HG02938 (cell line): ENCODE results near the gene JAML.

Experiments
- ATAC-seq: cut with Tn5 transposase; IDR thresholded peaks from one replicate; pipeline ENCODE4 v1.9.1; 2021; ENCODE audit warnings: mild to moderate bottlenecking, moderate library complexity; ENCODE audit not compliant: unreplicated experiment

Gene JAML

GRCh38 chr11:118240999-118241763 lies 16.4 kb upstream of the JAML start:
- peak; percentile 78 for ATAC-seq

- ATAC-seq, result no peak
Measured at GRCh38 chr11:118239509-118240205, 14.8 kb upstream of the JAML start.

GRCh38 chr11:118238929-118239328 lies 14.1 kb upstream of the JAML start:
- no peak for ATAC-seq

- no peak for ATAC-seq
Measured at GRCh38 chr11:118238421-118238820, 13.6 kb upstream of the JAML start.

GRCh38 chr11:118236170-118236569 lies 11.4 kb upstream of the JAML start:
- no peak for ATAC-seq

- ATAC-seq, result no peak
Measured at GRCh38 chr11:118234833-118235232, 10.0 kb upstream of the JAML start.

GRCh38 chr11:118233850-118234249 lies 9.0 kb upstream of the JAML start:
- no peak for ATAC-seq

- ATAC-seq, result no peak
Measured at GRCh38 chr11:118233377-118233776, 8.6 kb upstream of the JAML start.

GRCh38 chr11:118232659-118233058 lies 7.8 kb upstream of the JAML start:
- no peak for ATAC-seq

- no peak for ATAC-seq
Measured at GRCh38 chr11:118231461-118231860, 6.7 kb upstream of the JAML start.

GRCh38 chr11:118230088-118230487 lies 5.3 kb upstream of the JAML start:
- ATAC-seq, result no peak

GRCh38 chr11:118229274-118229847 lies 4.5 kb upstream of the JAML start:
- no peak for ATAC-seq

- peak; percentile 69 for ATAC-seq
Measured at GRCh38 chr11:118227865-118228785, 3.3 kb upstream of the JAML start.

- no peak for ATAC-seq
Measured at GRCh38 chr11:118226781-118227180, 2.0 kb upstream of the JAML start.

- no peak for ATAC-seq
Measured at GRCh38 chr11:118226296-118226695, 1.5 kb upstream of the JAML start.

GRCh38 chr11:118223992-118224391 lies 819 bp downstream of the JAML start:
- no peak for ATAC-seq

- ATAC-seq, result no peak
Measured at GRCh38 chr11:118223570-118223969, 1.2 kb downstream of the JAML start.

GRCh38 chr11:118222437-118222836 lies 2.4 kb downstream of the JAML start:
- no peak for ATAC-seq

- no peak for ATAC-seq
Measured at GRCh38 chr11:118221419-118221818, 3.4 kb downstream of the JAML start.

- ATAC-seq, result no peak
Measured at GRCh38 chr11:118219732-118220131, 5.1 kb downstream of the JAML start.

GRCh38 chr11:118219244-118219643 lies 5.6 kb downstream of the JAML start:
- ATAC-seq, result no peak
